GM19328 (cell line): ENCODE measurements around the gene EXD3.

ENCODE experiments used
- ATAC-seq: cut with Tn5 transposase; IDR thresholded peaks from one replicate; pipeline ENCODE4 v1.9.1; 2021; ENCODE audit warnings: mild to moderate bottlenecking, moderate library complexity; ENCODE audit not compliant: unreplicated experiment

Gene EXD3

GRCh38 chr9:137321726-137322361 lies 101.1 kb downstream of the EXD3 start:
- no peak for ATAC-seq

- ATAC-seq: no peak
These were observed 102.2 kb downstream of the EXD3 start for GRCh38 chr9:137320555-137321384.

GRCh38 chr9:137319739-137320551 lies 103.0 kb downstream of the EXD3 start:
- ATAC-seq: no peak

- no peak for ATAC-seq
These were observed 103.8 kb downstream of the EXD3 start for GRCh38 chr9:137319011-137319738.

GRCh38 chr9:137318602-137319001 lies 104.4 kb downstream of the EXD3 start:
- no peak for ATAC-seq

GRCh38 chr9:137317718-137318511 lies 105.0 kb downstream of the EXD3 start:
- ATAC-seq: no peak

GRCh38 chr9:137317021-137317717 lies 105.8 kb downstream of the EXD3 start:
- ATAC-seq: no peak

GRCh38 chr9:137316012-137316981 lies 106.7 kb downstream of the EXD3 start:
- ATAC-seq: no peak

- no peak for ATAC-seq
These were observed 107.4 kb downstream of the EXD3 start for GRCh38 chr9:137315581-137316011.

- no peak for ATAC-seq
These were observed 108.1 kb downstream of the EXD3 start for GRCh38 chr9:137314561-137315560.

GRCh38 chr9:137313956-137314560 lies 108.9 kb downstream of the EXD3 start:
- ATAC-seq: no peak

GRCh38 chr9:137313326-137313936 lies 109.5 kb downstream of the EXD3 start:
- no peak for ATAC-seq

GRCh38 chr9:137312852-137313325 lies 110.1 kb downstream of the EXD3 start:
- no peak for ATAC-seq

- no peak for ATAC-seq
These were observed 110.7 kb downstream of the EXD3 start for GRCh38 chr9:137311986-137312851.
